Hepatocyte (in vitro differentiated cells): ENCODE measurements around the gene C12orf75. TPM values are rescaled to one million over a fixed set of nuclear protein-coding genes. Genes with fewer than 3 reads are reported as not detected.
A peak's percentile ranks its signal among the peaks of the same experiment; 100 is the strongest.

ENCODE experiments used
- DNase-seq: peaks from one replicate; pipeline ENCODE4 v3.0.0-alpha.2; 2016; ENCODE audit warnings: low spot score
- H2AFZ ChIP-seq: fragments of 200-600 bp; sonication (generic); 2 replicates; pipeline ENCODE4 v1.6.0; 2016; ENCODE audit warnings: antibody characterized with exemption, mild to moderate bottlenecking
- H3K27ac ChIP-seq: fragments of 200-600 bp; sonication (generic); 2 replicates; pipeline ENCODE4 v1.5.1; 2016; ENCODE audit warnings: mild to moderate bottlenecking
- H3K27me3 ChIP-seq: fragments of 200-600 bp; sonication (generic); 2 replicates; pipeline ENCODE4 v1.6.1; 2016
- H3K36me3 ChIP-seq: fragments of 200-600 bp; sonication (generic); replicated peaks from 2 replicates; pipeline ENCODE4 v1.5.1; 2016; ENCODE audit warnings: low read depth; ENCODE audit not compliant: insufficient read depth
- H3K4me1 ChIP-seq: fragments of 200-600 bp; sonication (generic); 2 replicates; pipeline ENCODE4 v1.5.1; 2016; ENCODE audit warnings: mild to moderate bottlenecking, moderate library complexity; ENCODE audit not compliant: insufficient read depth
- H3K4me2 ChIP-seq: fragments of 200-600 bp; sonication (generic); 2 replicates; pipeline ENCODE4 v1.6.0; 2016
- H3K4me3 ChIP-seq: fragments of 200-600 bp; sonication (generic); 2 replicates; pipeline ENCODE4 v1.5.1; 2016; ENCODE audit warnings: mild to moderate bottlenecking
- H3K79me2 ChIP-seq: fragments of 200-600 bp; sonication (generic); 2 replicates; pipeline ENCODE4 v1.6.0; 2017; ENCODE audit warnings: mild to moderate bottlenecking
- H3K9me2 ChIP-seq: fragments of 200-600 bp; sonication (generic); replicated peaks from 2 replicates; pipeline ENCODE4 v1.6.0; 2017; ENCODE audit warnings: mild to moderate bottlenecking; ENCODE audit not compliant: insufficient read depth
- H3K9me3 ChIP-seq: fragments of 200-600 bp; sonication (generic); 2 replicates; pipeline ENCODE4 v1.5.1; 2016; ENCODE audit warnings: low read depth, mild to moderate bottlenecking
- H4K20me1 ChIP-seq: fragments of 200-600 bp; sonication (generic); 2 replicates; pipeline ENCODE4 v1.6.0; 2016; ENCODE audit warnings: mild to moderate bottlenecking; ENCODE audit not compliant: insufficient read depth, poor library complexity, severe bottlenecking
- CTCF ChIP-seq: fragments of 200-600 bp; sonication (generic); IDR thresholded peaks from 2 replicates; pipeline ENCODE4 v1.5.1; 2016; ENCODE audit warnings: antibody characterized with exemption, mild to moderate bottlenecking; ENCODE audit not compliant: poor library complexity
- EZH2 ChIP-seq: fragments of 200-600 bp; sonication (generic); IDR thresholded peaks from 2 replicates; pipeline ENCODE4 v1.6.1; 2016; ENCODE audit warnings: antibody characterized with exemption, mild to moderate bottlenecking, borderline replicate concordance
- EZH2phosphoT487 ChIP-seq: fragments of 200-600 bp; sonication (generic); IDR thresholded peaks from one replicate; pipeline ENCODE4 v1.6.1; 2018; ENCODE audit warnings: antibody characterized with exemption, mild to moderate bottlenecking, low read depth, moderate library complexity; ENCODE audit not compliant: unreplicated experiment, severe bottlenecking
- WGBS: methylation state at CpG from one replicate; pipeline ENCODE4 v1.1.6; 2016; ENCODE audit warnings: low lambda C conversion rate; ENCODE audit errors: missing lambda C conversion rate; 5-methylcytosine and 5-hydroxymethylcytosine counted together
- polyA plus RNA-seq: library from polyadenylated mRNA; unstranded; fragments of >200 nt; fragmentation: Nextera tagmentation; extraction: Ambion mirVana; gene quantifications from 2 replicates; pipeline ENCODE4 v1.2.1, GENCODE V29; 2016
- total RNA-seq: library from RNA; depleted of rRNA; stranded (reverse); fragments of >200 nt; gene quantifications from 2 replicates; pipeline ENCODE4 v1.2.3, GENCODE V29; 2014

Gene C12orf75
- total and polyA plus RNA-seq, 2 experiments from 2014 or later, result 80.9 to 103 TPM

GRCh38 chr12:105368047-105368646, 37.7 kb downstream of the C12orf75 start:
- Histone ChIP-seq H3K27me3 (no peaks in the 10 kb centered on the region), H3K9me2 (no peaks in the 10 kb centered on the region), H3K4me3 (no peak overlapping the region), H3K79me2 (peaks cover 2% of the 10 kb centered on the region), H2AFZ (no peak overlapping the region), H3K36me3 (no peaks in the 10 kb centered on the region), H3K4me2 (no peak overlapping the region), H3K4me1 (no peaks in the 10 kb centered on the region), H3K9me3 (no peaks in the 10 kb centered on the region), H3K27ac (no peak overlapping the region), H4K20me1 (no peaks in the 10 kb centered on the region)
- no peak for DNase-seq
- TF ChIP-seq CTCF (no peak), EZH2 (no peak), EZH2phosphoT487 (no peak)
- 89% methylated on average over 6 of the region's 6 CpGs for WGBS

- H2AFZ ChIP-seq, result no peak overlapping the region
- 65% methylated on average over 3 of the region's 3 CpGs for WGBS
- H3K9me2 ChIP-seq, result no peaks in the 10 kb centered on the region
- no peak for DNase-seq
- H3K27me3 ChIP-seq, result no peaks in the 10 kb centered on the region
- no peaks in the 10 kb centered on the region for H3K9me3 ChIP-seq
- no peaks in the 10 kb centered on the region for H3K36me3 ChIP-seq
- H3K4me3 ChIP-seq, result no peak overlapping the region
- no peak overlapping the region for H3K4me2 ChIP-seq
- H3K4me1 ChIP-seq, result no peaks in the 10 kb centered on the region
- no peak overlapping the region for H3K27ac ChIP-seq
- no peaks in the 10 kb centered on the region for H3K79me2 ChIP-seq
- no peaks in the 10 kb centered on the region for H4K20me1 ChIP-seq
- TF ChIP-seq EZH2 (no peak), EZH2phosphoT487 (no peak), CTCF (peak; percentile 8)
Observed at GRCh38 chr12:105369014-105369413, 38.5 kb downstream of the C12orf75 start.

- Histone ChIP-seq H3K27me3 (no peaks in the 10 kb centered on the region), H3K4me2 (no peak overlapping the region), H3K4me1 (no peaks in the 10 kb centered on the region), H3K9me2 (no peaks in the 10 kb centered on the region), H2AFZ (no peak overlapping the region), H3K27ac (no peak overlapping the region), H3K36me3 (no peaks in the 10 kb centered on the region), H3K9me3 (no peaks in the 10 kb centered on the region), H3K79me2 (no peaks in the 10 kb centered on the region), H4K20me1 (no peaks in the 10 kb centered on the region), H3K4me3 (no peak overlapping the region)
- TF ChIP-seq EZH2 (no peak), CTCF (no peak), EZH2phosphoT487 (no peak)
- DNase-seq, result no peak
- WGBS, result 93% methylated on average over 1 of the region's 1 CpG
Observed at GRCh38 chr12:105374303-105374702, 43.8 kb downstream of the C12orf75 start.
